ENCODE measurements around the gene SLC2A5. TPM values are rescaled to one million over a fixed set of nuclear protein-coding genes. Genes with fewer than 3 reads are reported as not detected.

The SLC2A5 gene
- total RNA-seq, 2 experiments from 2014 or later: not detected

GRCh38 chr1:9066945-9067807, 2.3 kb downstream of the SLC2A5 start:
- Mint-ChIP-seq H3K27me3 (peaks cover 17% of the 10 kb centered on the region), H3K4me3 (no peak overlapping the region), H3K4me1 (peaks cover 14% of the 10 kb centered on the region), H3K9me3 (ENCODE audit: low read depth) (no peaks in the 10 kb centered on the region), H3K27ac (no peak overlapping the region), H3K36me3 (no peaks in the 10 kb centered on the region)
- ATAC-seq: no peak
- no peak for DNase-seq
- CTCF ChIA-PET: no interaction called here

- Mint-ChIP-seq H3K9me3 (ENCODE audit: low read depth) (no peaks in the 10 kb centered on the region), H3K27ac (no peak overlapping the region), H3K4me3 (no peak overlapping the region), H3K36me3 (no peaks in the 10 kb centered on the region), H3K4me1 (peaks cover 14% of the 10 kb centered on the region), H3K27me3 (peaks cover 23% of the 10 kb centered on the region)
- ATAC-seq (no peak), DNase-seq (no peak)
- CTCF ChIA-PET: interaction anchor here (1.2 kb wide), 1 partner anchor 11 kb away, joined by 3 read pairs; no protein-coding TSS in a partner anchor
Observed at GRCh38 chr1:9065213-9065751, 4.2 kb downstream of the SLC2A5 start.

GRCh38 chr1:9062846-9063245, 6.6 kb downstream of the SLC2A5 start:
- Mint-ChIP-seq H3K27ac (no peak overlapping the region), H3K4me1 (peaks cover 8% of the 10 kb centered on the region), H3K4me3 (no peak overlapping the region), H3K27me3 (peaks cover 12% of the 10 kb centered on the region), H3K36me3 (peaks cover 2% of the 10 kb centered on the region), H3K9me3 (ENCODE audit: low read depth) (no peaks in the 10 kb centered on the region)
- no peak for DNase-seq
- no peak for ATAC-seq
- CTCF ChIA-PET: interaction anchor here (0.9 to 1.4 kb wide), 2 partner anchors 39 to 58 kb away, joined by 3 to 4 read pairs; no protein-coding TSS in a partner anchor

- ATAC-seq (no peak), DNase-seq (no peak)
- no peak overlapping the region for H3K4me3 Mint-ChIP-seq
- peaks cover 9% of the 10 kb centered on the region for H3K27me3 Mint-ChIP-seq
- no peak overlapping the region for H3K27ac Mint-ChIP-seq
- H3K4me1 Mint-ChIP-seq: peaks cover 6% of the 10 kb centered on the region
- H3K9me3 Mint-ChIP-seq (ENCODE audit: low read depth): no peaks in the 10 kb centered on the region
- CTCF ChIA-PET: interaction anchor here (0.9 to 1.4 kb wide), 4 partner anchors 12 to 428 kb away, joined by 3 to 4 read pairs (median 4); no protein-coding TSS in a partner anchor
- peaks cover 2% of the 10 kb centered on the region for H3K36me3 Mint-ChIP-seq
Observed at GRCh38 chr1:9062021-9062471, 7.4 kb downstream of the SLC2A5 start.

GRCh38 chr1:9061252-9061960, 8.0 kb downstream of the SLC2A5 start:
- no peak overlapping the region for H3K27ac Mint-ChIP-seq
- H3K27me3 Mint-ChIP-seq: peaks cover 9% of the 10 kb centered on the region
- DNase-seq (no peak), ATAC-seq (no peak)
- no peak overlapping the region for H3K4me3 Mint-ChIP-seq
- peaks cover 5% of the 10 kb centered on the region for H3K4me1 Mint-ChIP-seq
- CTCF ChIA-PET: interaction anchor here (0.9 to 1.4 kb wide), 3 partner anchors 13 to 429 kb away, joined by 3 to 4 read pairs (median 3); no protein-coding TSS in a partner anchor
- peaks cover 2% of the 10 kb centered on the region for H3K36me3 Mint-ChIP-seq
- no peaks in the 10 kb centered on the region for H3K9me3 Mint-ChIP-seq (ENCODE audit: low read depth)

- Mint-ChIP-seq H3K4me1 (peaks cover 5% of the 10 kb centered on the region), H3K36me3 (peaks cover 2% of the 10 kb centered on the region), H3K27me3 (peaks cover 8% of the 10 kb centered on the region), H3K4me3 (no peak overlapping the region), H3K9me3 (ENCODE audit: low read depth) (no peaks in the 10 kb centered on the region), H3K27ac (no peak overlapping the region)
- ATAC-seq (no peak), DNase-seq (no peak)
- CTCF ChIA-PET: no interaction called here
Observed at GRCh38 chr1:9059891-9060744, 9.3 kb downstream of the SLC2A5 start.

GRCh38 chr1:9058465-9058864, 11.0 kb downstream of the SLC2A5 start:
- ATAC-seq (no peak), DNase-seq (no peak)
- Mint-ChIP-seq H3K27ac (no peak overlapping the region), H3K9me3 (ENCODE audit: low read depth) (no peaks in the 10 kb centered on the region), H3K27me3 (peaks cover 7% of the 10 kb centered on the region), H3K4me1 (no peaks in the 10 kb centered on the region), H3K36me3 (peaks cover 2% of the 10 kb centered on the region), H3K4me3 (no peak overlapping the region)
- CTCF ChIA-PET: interaction anchor here (1.3 kb wide), 2 partner anchors 39 to 54 kb away, joined by 3 read pairs; no protein-coding TSS in a partner anchor

- no peak overlapping the region for H3K27ac Mint-ChIP-seq
- CTCF ChIA-PET: interaction anchor here (0.6 to 1.3 kb wide), 4 partner anchors 40 to 434 kb away, joined by 3 to 4 read pairs (median 4); no protein-coding TSS in a partner anchor
- ATAC-seq (no peak), DNase-seq (no peak)
- peaks cover 7% of the 10 kb centered on the region for H3K27me3 Mint-ChIP-seq
- peaks cover 2% of the 10 kb centered on the region for H3K36me3 Mint-ChIP-seq
- H3K4me1 Mint-ChIP-seq: no peaks in the 10 kb centered on the region
- no peaks in the 10 kb centered on the region for H3K9me3 Mint-ChIP-seq (ENCODE audit: low read depth)
- no peak overlapping the region for H3K4me3 Mint-ChIP-seq
Observed at GRCh38 chr1:9057851-9058250, 11.6 kb downstream of the SLC2A5 start.

- Mint-ChIP-seq H3K4me3 (no peak overlapping the region), H3K36me3 (no peaks in the 10 kb centered on the region), H3K27me3 (peaks cover 24% of the 10 kb centered on the region), H3K27ac (no peak overlapping the region), H3K4me1 (no peaks in the 10 kb centered on the region), H3K9me3 (ENCODE audit: low read depth) (no peaks in the 10 kb centered on the region)
- ATAC-seq: no peak
- DNase-seq: no peak
- CTCF ChIA-PET: no interaction called here
Observed at GRCh38 chr1:9052272-9053049, 17.0 kb downstream of the SLC2A5 start.

- no peaks in the 10 kb centered on the region for H3K36me3 Mint-ChIP-seq
- H3K4me1 Mint-ChIP-seq: no peaks in the 10 kb centered on the region
- H3K9me3 Mint-ChIP-seq (ENCODE audit: low read depth): no peaks in the 10 kb centered on the region
- no peak overlapping the region for H3K27ac Mint-ChIP-seq
- DNase-seq (no peak), ATAC-seq (no peak)
- CTCF ChIA-PET: interaction anchor here (0.7 to 2.7 kb wide), 2 partner anchors 42 to 47 kb away, joined by 3 to 8 read pairs; no protein-coding TSS in a partner anchor
- no peak overlapping the region for H3K4me3 Mint-ChIP-seq
- peaks cover 31% of the 10 kb centered on the region for H3K27me3 Mint-ChIP-seq
Observed at GRCh38 chr1:9051379-9051778, 18.1 kb downstream of the SLC2A5 start.

GRCh38 chr1:9050803-9051202, 18.6 kb downstream of the SLC2A5 start:
- no peak overlapping the region for H3K27ac Mint-ChIP-seq
- no peaks in the 10 kb centered on the region for H3K4me1 Mint-ChIP-seq
- CTCF ChIA-PET: interaction anchor here (0.7 to 2.7 kb wide), 2 partner anchors 42 to 46 kb away, joined by 3 to 8 read pairs; no protein-coding TSS in a partner anchor

GRCh38 chr1:9048551-9048950, 20.9 kb downstream of the SLC2A5 start:
- CTCF ChIA-PET: interaction anchor here (2.7 kb wide), 1 partner anchor 44 kb away, joined by 8 read pairs; no protein-coding TSS in a partner anchor
- H3K27ac Mint-ChIP-seq: no peak overlapping the region
- H3K4me1 Mint-ChIP-seq: no peaks in the 10 kb centered on the region

More at GRCh38 chr1:9050803-9051202, 18.6 kb downstream of the SLC2A5 start:
- Mint-ChIP-seq H3K27me3 (peaks cover 34% of the 10 kb centered on the region), H3K4me3 (no peak overlapping the region), H3K9me3 (ENCODE audit: low read depth) (no peaks in the 10 kb centered on the region), H3K36me3 (no peaks in the 10 kb centered on the region)
- no peak for DNase-seq
- no peak for ATAC-seq

More at GRCh38 chr1:9048551-9048950, 20.9 kb downstream of the SLC2A5 start:
- ATAC-seq (no peak), DNase-seq (no peak)
- Mint-ChIP-seq H3K27me3 (peaks cover 43% of the 10 kb centered on the region), H3K36me3 (no peaks in the 10 kb centered on the region), H3K9me3 (ENCODE audit: low read depth) (no peaks in the 10 kb centered on the region), H3K4me3 (no peak overlapping the region)
